A673 (cell line): Measurements from ENCODE around the gene TMTC2. TPM values are rescaled to one million over a fixed set of nuclear protein-coding genes. Genes with fewer than 3 reads are reported as not detected.

ENCODE experiments used
- BruUV-seq: library from RNA; stranded (reverse); fragments of 400-500 nt; replicated peaks from 2 replicates; lab custom pipeline; 2021; lab: Mats Ljungman, UMichigan
- CTCF ChIA-PET: fragments of 300-600 bp; sonication (Branson Sonifier 250); formaldehyde crosslinking; loops from one replicate; lab custom pipeline; 2022; ENCODE audit warnings: antibody characterized with exemption; lab: Charles Lee
- POLR2A ChIA-PET: fragments of 300-600 bp; sonication (Branson Sonifier 250); formaldehyde crosslinking; loops from one replicate; lab custom pipeline; 2022; ENCODE audit warnings: antibody characterized with exemption; ENCODE audit not compliant: low non-redundant PET; lab: Charles Lee
- DNase-seq: peaks from one replicate; pipeline ENCODE4 v3.0.0-alpha.2; 2015; ENCODE audit warnings: low spot score
- H3K27ac ChIP-seq: fragments of 200-600 bp; sonication (generic); 2 replicates; pipeline ENCODE4 v1.5.1; 2016; ENCODE audit warnings: mixed run types, low read depth, mild to moderate bottlenecking, mixed read lengths, antibody characterized with exemption, low read length; ENCODE audit not compliant: poor library complexity, severe bottlenecking
- H3K27me3 ChIP-seq: fragments of 200-600 bp; sonication (generic); replicated peaks from 2 replicates; pipeline ENCODE4 v1.6.1; 2017; ENCODE audit warnings: mixed run types, low read depth, mild to moderate bottlenecking, mixed read lengths, antibody characterized with exemption, low read length; ENCODE audit not compliant: insufficient read depth, poor library complexity
- H3K36me3 ChIP-seq: fragments of 200-600 bp; sonication (generic); 2 replicates; pipeline ENCODE4 v1.6.1; 2016; ENCODE audit warnings: mixed run types, mild to moderate bottlenecking, mixed read lengths, antibody characterized with exemption, low read length; ENCODE audit not compliant: insufficient read depth, poor library complexity, severe bottlenecking
- H3K4me1 ChIP-seq: fragments of 200-600 bp; sonication (generic); 2 replicates; pipeline ENCODE4 v1.6.1; 2017; ENCODE audit warnings: mixed run types, mild to moderate bottlenecking, mixed read lengths, antibody characterized with exemption, low read length; ENCODE audit not compliant: insufficient read depth, poor library complexity, severe bottlenecking
- H3K4me3 ChIP-seq: fragments of 200-600 bp; sonication (generic); 2 replicates; pipeline ENCODE4 v1.5.1; 2016; ENCODE audit warnings: low read depth, mixed run types, mild to moderate bottlenecking, mixed read lengths, low read length; ENCODE audit not compliant: poor library complexity, severe bottlenecking
- H3K9me3 ChIP-seq: fragments of 200-600 bp; sonication (generic); 2 replicates; pipeline ENCODE4 v1.6.1; 2016; ENCODE audit warnings: mixed run types, low read depth, mild to moderate bottlenecking, mixed read lengths, antibody characterized with exemption, low read length; ENCODE audit not compliant: poor library complexity, severe bottlenecking
- EZH2 ChIP-seq: fragments of 200-600 bp; sonication (generic); IDR thresholded peaks from 2 replicates; pipeline ENCODE4 v1.6.1; 2017; ENCODE audit warnings: borderline replicate concordance, low read depth, mild to moderate bottlenecking, mixed read lengths, antibody characterized with exemption, low read length; ENCODE audit not compliant: poor library complexity, severe bottlenecking
- intact Hi-C: fragments of 100-400 bp; cut with micrococcal nuclease; formaldehyde crosslinking; loops from one replicate; pipeline ENCODE4 v1.10.0; 2022; ENCODE audit not compliant: unreplicated experiment
- total RNA-seq: library from RNA; stranded (reverse); gene quantifications from 2 replicates; pipeline ENCODE4 v1.2.3, GENCODE V29; 2021
- TF ChIP-seq, protein P1 (sequence below): fragments of 300-800, 200-600 bp; sonication (generic); conservative IDR thresholded peaks from 2 replicates; pipeline ENCODE4 v1.5.1; 2017; ENCODE audit warnings: low read depth, mild to moderate bottlenecking, antibody characterized with exemption, low read length, moderate library complexity, mixed read lengths

Gene TMTC2
- total RNA-seq, 1 experiment from 2014 or later = 3.3 TPM

DNA sequence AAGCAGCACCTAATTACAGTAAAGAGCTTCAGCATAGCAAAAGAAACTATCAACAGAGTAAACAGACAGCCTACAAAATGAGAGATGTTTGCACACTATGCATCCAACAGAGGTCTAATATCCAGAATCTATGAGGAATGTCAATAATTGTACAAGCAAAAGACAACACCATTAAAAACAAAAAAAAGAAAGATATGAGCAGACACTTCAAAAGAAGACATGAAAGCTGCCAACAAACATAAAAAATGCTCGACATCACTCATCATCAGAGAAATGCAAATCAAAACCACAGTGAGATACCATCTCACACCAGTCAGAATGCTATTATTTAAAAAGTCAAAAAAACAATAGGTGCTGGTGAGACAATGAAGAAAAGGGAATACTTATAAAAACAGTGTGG, 273.1 kb downstream of the TMTC2 start:
- DNase-seq = no peak
- ChIA-PET CTCF (no interaction called here), POLR2A (no interaction called here)
- Histone ChIP-seq H3K27ac (no peak overlapping the region), H3K36me3 (no peaks in the 10 kb centered on the region), H3K27me3 (no peaks in the 10 kb centered on the region), H3K4me3 (no peak overlapping the region), H3K4me1 (peaks cover 12% of the 10 kb centered on the region), H3K9me3 (no peaks in the 10 kb centered on the region)
- no TSS peak for BruUV-seq
- no peak for TF ChIP-seq EZH2
- TF ChIP-seq, protein P1, sequence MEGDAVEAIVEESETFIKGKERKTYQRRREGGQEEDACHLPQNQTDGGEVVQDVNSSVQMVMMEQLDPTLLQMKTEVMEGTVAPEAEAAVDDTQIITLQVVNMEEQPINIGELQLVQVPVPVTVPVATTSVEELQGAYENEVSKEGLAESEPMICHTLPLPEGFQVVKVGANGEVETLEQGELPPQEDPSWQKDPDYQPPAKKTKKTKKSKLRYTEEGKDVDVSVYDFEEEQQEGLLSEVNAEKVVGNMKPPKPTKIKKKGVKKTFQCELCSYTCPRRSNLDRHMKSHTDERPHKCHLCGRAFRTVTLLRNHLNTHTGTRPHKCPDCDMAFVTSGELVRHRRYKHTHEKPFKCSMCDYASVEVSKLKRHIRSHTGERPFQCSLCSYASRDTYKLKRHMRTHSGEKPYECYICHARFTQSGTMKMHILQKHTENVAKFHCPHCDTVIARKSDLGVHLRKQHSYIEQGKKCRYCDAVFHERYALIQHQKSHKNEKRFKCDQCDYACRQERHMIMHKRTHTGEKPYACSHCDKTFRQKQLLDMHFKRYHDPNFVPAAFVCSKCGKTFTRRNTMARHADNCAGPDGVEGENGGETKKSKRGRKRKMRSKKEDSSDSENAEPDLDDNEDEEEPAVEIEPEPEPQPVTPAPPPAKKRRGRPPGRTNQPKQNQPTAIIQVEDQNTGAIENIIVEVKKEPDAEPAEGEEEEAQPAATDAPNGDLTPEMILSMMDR = no peak
- intact Hi-C loops = no loop called here

DNA sequence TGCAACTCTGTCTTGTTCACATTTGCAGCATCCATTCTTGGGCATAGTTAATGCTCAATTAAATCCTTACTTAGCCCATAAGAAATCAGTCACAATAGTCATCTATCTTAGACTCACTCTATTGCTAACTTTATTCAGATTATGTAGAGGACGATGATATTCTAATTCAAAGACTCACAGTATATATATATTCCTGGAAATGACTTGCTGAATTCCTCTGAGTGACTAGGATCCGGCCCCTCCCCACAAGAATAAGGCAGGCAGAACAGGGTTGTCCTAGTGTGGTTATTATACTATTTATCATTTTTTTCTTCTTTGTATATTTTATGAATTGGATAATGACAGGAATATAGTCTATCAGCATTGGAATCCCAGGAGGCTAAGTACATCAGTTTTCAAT, 275.1 kb downstream of the TMTC2 start:
- no TSS peak for BruUV-seq
- Histone ChIP-seq H3K36me3 (no peaks in the 10 kb centered on the region), H3K27ac (no peak overlapping the region), H3K4me3 (no peak overlapping the region), H3K27me3 (no peaks in the 10 kb centered on the region), H3K9me3 (no peaks in the 10 kb centered on the region), H3K4me1 (peaks cover 32% of the 10 kb centered on the region)
- ChIA-PET POLR2A (no interaction called here), CTCF (no interaction called here)
- intact Hi-C loops = no loop called here
- DNase-seq = no peak
- TF ChIP-seq EZH2 = no peak
- TF ChIP-seq, protein P1 = no peak

DNA sequence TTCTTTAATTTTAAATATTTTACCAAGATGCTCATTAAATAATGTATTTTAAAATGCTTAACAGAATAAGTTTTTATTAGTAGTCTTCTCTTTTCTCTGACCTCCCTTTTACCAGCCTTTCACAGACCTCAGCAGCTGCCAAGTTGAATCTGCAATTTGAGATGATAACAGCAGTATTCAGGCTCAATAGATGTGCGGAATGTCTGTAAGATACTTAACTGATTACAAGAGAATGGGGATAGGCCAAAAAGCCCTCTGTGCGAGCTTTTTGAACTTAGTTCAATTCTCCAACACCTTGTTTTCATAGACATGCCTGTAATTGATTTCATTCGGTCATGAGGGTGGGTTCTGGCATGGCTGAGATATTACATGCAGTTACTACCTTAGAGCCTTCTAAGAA, 277.2 kb downstream of the TMTC2 start:
- ChIA-PET CTCF (no interaction called here), POLR2A (no interaction called here)
- H3K4me1 ChIP-seq = peaks cover 53% of the 10 kb centered on the region
- H3K27ac ChIP-seq = no peak overlapping the region
- no peak overlapping the region for H3K4me3 ChIP-seq
- TF ChIP-seq EZH2 = no peak
- TF ChIP-seq, protein P1 = no peak
- intact Hi-C loops = no loop called here
- DNase-seq = no peak
- H3K9me3 ChIP-seq = no peaks in the 10 kb centered on the region
- H3K36me3 ChIP-seq = no peaks in the 10 kb centered on the region
- no peaks in the 10 kb centered on the region for H3K27me3 ChIP-seq
- no TSS peak for BruUV-seq
